Activated T-helper 1 cell treated with anti-CD3 and anti-CD28 coated beads, Interleukin-12 subunit alpha, Interleukin-12 subunit beta, Interleukin-2, Interleukin-4 antibody, amounts not matched to agents 30 ng/mL and 10 ng/mL and 1 ng/mL, durations not matched to agents 14 hours and 24 hours and 36 hours (primary cell): ENCODE results near the gene CAMTA1. TPM values are rescaled to one million over a fixed set of nuclear protein-coding genes. Genes with fewer than 3 reads are reported as not detected.

Source experiments
- DNase-seq: peaks from one replicate; pipeline ENCODE4 v3.0.0; 2021; ENCODE audit warnings: low spot score
- H3K27ac Mint-ChIP-seq: one replicate; pipeline ENCODE4 v1.8.0; 2021; ENCODE audit warnings: mild to moderate bottlenecking, mixed read lengths
- H3K27me3 Mint-ChIP-seq: one replicate; pipeline ENCODE4 v1.8.0; 2022; ENCODE audit warnings: mild to moderate bottlenecking, moderate library complexity, mixed read lengths; ENCODE audit not compliant: insufficient read depth
- H3K36me3 Mint-ChIP-seq: one replicate; pipeline ENCODE4 v1.8.0; 2021; ENCODE audit warnings: low read depth, mixed read lengths
- H3K4me1 Mint-ChIP-seq: one replicate; pipeline ENCODE4 v1.8.0; 2021; ENCODE audit warnings: low read depth, mixed read lengths
- H3K4me3 Mint-ChIP-seq: one replicate; pipeline ENCODE4 v1.8.0; 2021; ENCODE audit warnings: mild to moderate bottlenecking, moderate library complexity, mixed read lengths
- H3K9me3 Mint-ChIP-seq: one replicate; pipeline ENCODE4 v1.8.0; 2021; ENCODE audit warnings: mixed read lengths
- intact Hi-C: fragments of 100-400 bp; cut with micrococcal nuclease; formaldehyde crosslinking; loops from one replicate; pipeline ENCODE4 v1.15.1; 2024
- total RNA-seq: library from RNA; stranded (reverse); gene quantifications from 2 replicates; pipeline ENCODE4 v1.2.3, GENCODE V29; 2022

Gene CAMTA1
- total RNA-seq, 1 donor from 2014 or later = 57.2 TPM

- intact Hi-C loops = no loop called here
- H3K27me3 Mint-ChIP-seq = no peaks in the 10 kb centered on the region
- H3K4me1 Mint-ChIP-seq = no peaks in the 10 kb centered on the region
- DNase-seq = no peak
- no peak overlapping the region for H3K4me3 Mint-ChIP-seq
- no peak overlapping the region for H3K27ac Mint-ChIP-seq
- H3K36me3 Mint-ChIP-seq = no peaks in the 10 kb centered on the region
- H3K9me3 Mint-ChIP-seq = no peaks in the 10 kb centered on the region
These were observed 791.8 kb downstream of the CAMTA1 start for GRCh38 chr1:7576946-7577657.

- DNase-seq = no peak
- Mint-ChIP-seq H3K4me1 (no peaks in the 10 kb centered on the region), H3K27me3 (no peaks in the 10 kb centered on the region), H3K36me3 (no peaks in the 10 kb centered on the region), H3K27ac (no peak overlapping the region), H3K9me3 (no peaks in the 10 kb centered on the region), H3K4me3 (no peak overlapping the region)
- intact Hi-C loops = no loop called here
These were observed 793.0 kb downstream of the CAMTA1 start for GRCh38 chr1:7578206-7578605.

- no peak for DNase-seq
- no peak overlapping the region for H3K27ac Mint-ChIP-seq
- no peaks in the 10 kb centered on the region for H3K9me3 Mint-ChIP-seq
- no peaks in the 10 kb centered on the region for H3K27me3 Mint-ChIP-seq
- intact Hi-C loops = no loop called here
- no peak overlapping the region for H3K4me3 Mint-ChIP-seq
- H3K36me3 Mint-ChIP-seq = no peaks in the 10 kb centered on the region
- no peaks in the 10 kb centered on the region for H3K4me1 Mint-ChIP-seq
These were observed 793.8 kb downstream of the CAMTA1 start for GRCh38 chr1:7579016-7579415.

GRCh38 chr1:7579831-7580804, 794.9 kb downstream of the CAMTA1 start:
- Mint-ChIP-seq H3K9me3 (no peaks in the 10 kb centered on the region), H3K27me3 (no peaks in the 10 kb centered on the region), H3K4me1 (no peaks in the 10 kb centered on the region), H3K4me3 (no peak overlapping the region), H3K36me3 (no peaks in the 10 kb centered on the region), H3K27ac (no peak overlapping the region)
- DNase-seq = no peak
- intact Hi-C loops = no loop called here

- H3K4me1 Mint-ChIP-seq = no peaks in the 10 kb centered on the region
- no peaks in the 10 kb centered on the region for H3K36me3 Mint-ChIP-seq
- DNase-seq = no peak
- H3K27me3 Mint-ChIP-seq = no peaks in the 10 kb centered on the region
- no peak overlapping the region for H3K27ac Mint-ChIP-seq
- no peaks in the 10 kb centered on the region for H3K9me3 Mint-ChIP-seq
- no peak overlapping the region for H3K4me3 Mint-ChIP-seq
- intact Hi-C loops = no loop called here
These were observed 795.9 kb downstream of the CAMTA1 start for GRCh38 chr1:7580923-7581753.

- H3K9me3 Mint-ChIP-seq = no peaks in the 10 kb centered on the region
- H3K27ac Mint-ChIP-seq = no peak overlapping the region
- no peak for DNase-seq
- H3K27me3 Mint-ChIP-seq = no peaks in the 10 kb centered on the region
- no peaks in the 10 kb centered on the region for H3K36me3 Mint-ChIP-seq
- no peak overlapping the region for H3K4me3 Mint-ChIP-seq
- intact Hi-C loops = no loop called here
- no peaks in the 10 kb centered on the region for H3K4me1 Mint-ChIP-seq
These were observed 796.7 kb downstream of the CAMTA1 start for GRCh38 chr1:7581754-7582459.

GRCh38 chr1:7582460-7582972, 797.3 kb downstream of the CAMTA1 start:
- Mint-ChIP-seq H3K9me3 (no peaks in the 10 kb centered on the region), H3K36me3 (no peaks in the 10 kb centered on the region), H3K27ac (no peak overlapping the region), H3K27me3 (no peaks in the 10 kb centered on the region), H3K4me3 (no peak overlapping the region), H3K4me1 (no peaks in the 10 kb centered on the region)
- intact Hi-C loops = no loop called here
- DNase-seq = no peak

- Mint-ChIP-seq H3K4me1 (no peaks in the 10 kb centered on the region), H3K36me3 (no peaks in the 10 kb centered on the region), H3K27me3 (no peaks in the 10 kb centered on the region), H3K27ac (no peak overlapping the region), H3K4me3 (no peak overlapping the region), H3K9me3 (no peaks in the 10 kb centered on the region)
- DNase-seq = no peak
- intact Hi-C loops = no loop called here
These were observed 798.2 kb downstream of the CAMTA1 start for GRCh38 chr1:7583291-7584096.

GRCh38 chr1:7584157-7584556, 798.9 kb downstream of the CAMTA1 start:
- Mint-ChIP-seq H3K27me3 (no peaks in the 10 kb centered on the region), H3K4me3 (no peak overlapping the region), H3K36me3 (no peaks in the 10 kb centered on the region), H3K27ac (no peak overlapping the region), H3K9me3 (no peaks in the 10 kb centered on the region), H3K4me1 (no peaks in the 10 kb centered on the region)
- intact Hi-C loops = no loop called here
- DNase-seq = no peak

GRCh38 chr1:7584643-7585042, 799.4 kb downstream of the CAMTA1 start:
- no peaks in the 10 kb centered on the region for H3K9me3 Mint-ChIP-seq
- intact Hi-C loops = no loop called here
- H3K27me3 Mint-ChIP-seq = no peaks in the 10 kb centered on the region

GRCh38 chr1:7585216-7585907, 800.1 kb downstream of the CAMTA1 start:
- no peaks in the 10 kb centered on the region for H3K9me3 Mint-ChIP-seq
- DNase-seq = no peak
- H3K4me1 Mint-ChIP-seq = no peaks in the 10 kb centered on the region
- H3K27me3 Mint-ChIP-seq = no peaks in the 10 kb centered on the region
- no peak overlapping the region for H3K27ac Mint-ChIP-seq
- no peak overlapping the region for H3K4me3 Mint-ChIP-seq
- no peaks in the 10 kb centered on the region for H3K36me3 Mint-ChIP-seq
- intact Hi-C loops = no loop called here

More at GRCh38 chr1:7584643-7585042, 799.4 kb downstream of the CAMTA1 start:
- Mint-ChIP-seq H3K4me1 (no peaks in the 10 kb centered on the region), H3K4me3 (no peak overlapping the region), H3K36me3 (no peaks in the 10 kb centered on the region), H3K27ac (no peak overlapping the region)
- no peak for DNase-seq
